GM19351 (cell line): Measurements from ENCODE around the gene GMDS.
"Not testable (repeated sequence)": the region's sequence is repeated elsewhere in the genome, so short reads cannot be mapped to it uniquely, and the experiment has no call there.

Experiments used
- ATAC-seq: cut with Tn5 transposase; IDR thresholded peaks from one replicate; pipeline ENCODE4 v1.9.1; 2021; ENCODE audit warnings: mild to moderate bottlenecking, moderate library complexity; ENCODE audit not compliant: unreplicated experiment

The GMDS gene

DNA sequence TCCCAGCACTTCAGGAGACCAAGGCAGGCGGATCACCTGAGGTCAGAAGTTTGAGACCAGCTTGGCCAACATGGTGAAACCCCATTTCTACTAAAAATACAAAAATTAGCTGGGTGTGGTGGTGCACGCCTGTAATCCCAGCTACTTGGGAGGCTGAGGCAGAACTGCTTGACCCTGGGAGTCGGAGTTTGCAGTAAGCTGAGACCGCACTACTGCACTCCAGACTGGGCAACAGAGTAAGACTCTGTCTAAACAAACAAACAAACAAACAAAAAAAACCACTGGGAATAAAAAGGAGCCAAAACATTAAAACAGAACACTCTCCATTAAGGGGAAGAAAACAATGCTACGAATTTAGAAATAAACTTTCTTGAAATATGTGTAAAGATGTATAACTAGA is 576.9 kb downstream of the GMDS start:
- not testable (repeated sequence) for ATAC-seq

DNA sequence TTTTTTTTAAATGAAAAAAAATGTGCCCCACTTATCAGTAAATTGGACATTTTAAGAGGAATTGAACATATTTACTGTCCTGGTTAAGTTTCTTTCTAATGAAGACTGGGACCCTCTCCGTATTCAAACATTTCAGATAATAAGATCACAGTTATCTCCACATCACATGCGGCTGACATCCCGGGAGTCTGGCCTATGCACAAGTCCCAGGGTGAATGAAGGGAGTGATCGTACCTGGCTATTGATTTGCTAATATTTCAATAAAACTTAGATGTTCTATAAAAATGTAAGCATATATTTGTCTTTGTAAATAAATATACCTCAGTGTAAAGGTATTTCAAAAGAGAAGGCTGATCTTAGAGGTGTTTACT is 577.6 kb downstream of the GMDS start:
- ATAC-seq: no peak

DNA sequence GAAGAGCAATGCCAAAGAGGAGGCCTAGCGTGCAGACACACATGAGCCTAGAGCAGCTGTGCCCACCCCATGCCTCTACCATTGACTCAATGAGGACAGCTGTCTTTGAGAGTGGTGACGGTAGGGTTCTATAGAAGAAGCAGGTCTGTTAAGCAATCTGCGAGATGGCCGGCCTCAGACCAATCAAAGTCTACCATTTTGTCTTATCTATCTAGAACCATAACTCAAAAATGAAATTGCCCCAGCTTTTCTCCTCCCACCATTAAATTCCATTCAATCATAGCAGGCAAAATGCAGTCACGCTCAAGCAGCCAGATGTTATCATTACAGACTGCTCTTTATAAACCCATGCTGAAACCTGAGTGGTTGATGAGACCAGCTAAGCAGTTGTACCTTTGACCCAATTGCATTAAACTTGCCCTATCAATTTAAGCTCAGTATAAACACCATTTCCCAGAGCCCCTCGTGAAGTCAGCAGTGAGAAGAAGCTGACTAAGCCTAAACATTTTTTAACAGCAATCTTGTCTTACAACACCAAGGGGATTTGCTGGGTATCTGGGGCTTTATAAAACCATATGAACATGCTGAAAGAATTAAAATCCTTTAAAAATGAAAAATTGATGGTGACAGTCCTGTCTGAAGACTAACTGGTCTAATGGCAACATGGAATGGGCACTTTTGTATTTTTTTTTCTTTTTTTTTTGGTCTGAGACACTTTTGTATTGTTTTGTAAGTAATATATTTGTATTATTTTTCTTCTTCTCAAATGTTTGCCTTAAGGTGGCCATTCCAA is 578.2 kb downstream of the GMDS start:
- ATAC-seq: no peak

DNA sequence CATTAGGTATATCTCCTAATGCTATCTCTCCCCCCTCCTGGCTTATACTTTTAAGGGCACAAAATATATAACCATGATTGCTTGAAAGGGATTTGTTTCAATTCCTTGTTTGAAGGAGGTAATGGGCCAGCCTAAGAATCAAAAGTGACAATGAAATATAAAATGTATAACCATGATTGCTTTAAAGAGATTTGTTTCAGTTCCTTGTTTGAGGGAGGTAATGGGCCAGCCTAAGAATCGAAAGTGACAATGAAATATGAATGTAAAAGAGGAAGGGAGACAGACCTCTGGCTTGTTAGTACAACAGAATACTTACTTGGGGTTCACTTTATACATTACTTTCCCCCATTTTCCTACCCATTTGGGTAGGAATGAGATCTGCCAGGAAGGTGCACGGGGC is 580.2 kb downstream of the GMDS start:
- ATAC-seq: peak; percentile 98

DNA sequence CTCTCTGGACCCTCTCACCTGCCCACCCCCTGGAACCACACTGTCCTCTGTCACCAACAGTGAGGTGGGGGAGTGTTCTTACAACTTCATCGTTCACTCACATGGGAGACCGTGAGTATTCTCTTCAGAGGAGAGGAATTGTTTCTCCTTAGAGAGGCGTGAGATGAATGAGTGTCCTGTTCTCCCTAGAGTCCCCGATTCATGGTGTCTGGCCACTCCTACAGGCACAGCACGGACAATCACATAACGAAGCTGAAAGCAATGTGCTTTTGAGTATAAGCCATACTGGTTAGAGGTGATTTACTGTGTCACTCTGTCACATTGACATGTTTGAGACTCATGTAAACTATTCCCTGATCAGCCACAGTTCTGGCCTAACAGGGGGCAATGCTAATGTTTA is 581.1 kb downstream of the GMDS start:
- ATAC-seq: no peak

DNA sequence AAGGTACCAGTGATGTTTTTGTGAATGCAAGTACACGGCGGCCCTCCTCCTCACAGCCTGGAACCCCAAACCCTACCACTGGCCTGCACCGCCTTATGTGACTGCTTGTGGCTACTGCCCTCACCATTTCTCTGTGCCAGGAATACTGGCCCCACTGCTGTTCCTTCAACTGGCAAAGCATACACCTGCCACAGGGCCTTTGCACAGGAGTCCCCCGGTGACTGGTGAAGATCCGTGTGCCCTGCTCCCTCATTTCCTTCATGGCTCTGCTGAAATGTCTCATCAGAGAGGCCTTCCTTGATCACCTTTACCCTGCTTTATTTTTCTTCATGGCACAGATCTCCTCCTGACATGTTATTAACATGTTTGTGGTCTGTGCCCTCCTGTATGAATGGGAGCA is 581.9 kb downstream of the GMDS start:
- no peak for ATAC-seq

DNA sequence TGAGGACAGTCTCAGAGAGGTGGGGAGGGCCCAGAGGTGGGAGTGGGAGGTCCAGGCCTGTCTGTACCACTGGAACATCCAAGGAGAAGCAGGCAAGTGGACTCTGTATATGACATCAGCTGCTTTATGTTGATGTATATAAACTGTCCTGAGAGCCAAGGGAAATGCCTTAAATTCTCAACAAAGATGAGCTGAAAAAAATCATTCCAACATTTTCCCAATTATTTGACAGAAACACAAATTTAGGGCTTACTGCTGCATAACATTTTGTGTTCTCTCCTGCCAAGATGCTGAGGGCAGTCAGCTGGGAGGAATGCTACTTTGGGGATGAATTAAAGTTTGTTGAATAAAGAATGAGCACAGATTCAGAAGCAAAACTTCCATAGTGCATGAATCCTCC is 582.9 kb downstream of the GMDS start:
- ATAC-seq: no peak

DNA sequence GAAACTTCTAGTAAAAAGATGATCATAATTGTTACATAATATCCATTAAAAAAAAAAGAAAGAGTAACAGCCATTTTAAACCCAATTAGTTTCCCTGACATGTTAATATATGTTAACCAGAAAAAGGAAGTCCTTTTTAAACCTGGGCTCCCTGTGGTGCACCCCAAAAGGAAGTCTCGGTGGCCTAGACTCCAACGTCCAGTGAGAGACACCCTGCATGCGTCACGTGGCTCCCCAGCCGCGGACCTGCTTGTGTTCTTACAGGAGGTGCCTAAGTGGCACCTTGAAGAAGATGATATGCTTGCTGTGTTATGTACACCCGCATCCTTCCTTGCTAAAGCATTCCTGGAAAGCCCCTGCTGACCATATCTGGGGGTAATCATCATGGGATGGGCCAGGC is 585.6 kb downstream of the GMDS start:
- no peak for ATAC-seq

DNA sequence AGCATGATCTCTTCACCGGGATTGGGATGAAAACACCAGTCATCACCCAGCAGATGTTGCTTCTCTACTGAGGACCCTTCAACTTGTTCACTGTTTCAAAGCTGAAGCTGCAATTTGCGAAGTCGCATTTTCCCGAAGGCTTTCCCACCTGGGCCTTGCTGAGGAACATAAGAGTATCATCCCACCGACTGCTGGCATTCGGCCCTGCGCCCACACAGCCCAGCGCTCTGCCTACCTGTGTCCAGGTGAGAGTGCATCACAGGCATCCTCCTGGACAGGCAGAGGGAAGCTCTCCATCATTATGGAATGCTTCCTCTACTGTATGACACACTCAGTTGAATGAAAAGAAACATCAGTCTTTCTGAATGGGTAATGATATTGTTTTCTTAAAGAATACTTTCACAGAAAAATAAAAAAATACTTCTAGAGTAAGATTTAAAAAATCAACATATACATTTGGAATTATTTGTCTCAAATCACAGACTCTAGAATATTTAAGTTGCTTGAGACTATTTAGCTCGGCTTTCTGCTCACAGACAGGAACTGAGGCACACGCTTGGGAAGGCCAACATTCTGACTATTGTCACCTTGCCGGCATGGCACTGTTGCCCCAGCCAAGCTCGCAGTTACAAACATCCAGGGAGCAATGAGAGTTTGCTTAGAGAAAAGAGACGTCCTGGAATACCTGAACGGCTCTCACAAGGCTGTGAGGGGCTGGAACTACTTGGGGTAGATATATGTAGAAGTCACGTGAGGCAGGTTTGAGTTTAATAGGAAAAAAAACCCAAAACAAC is 587.0 kb downstream of the GMDS start:
- no peak for ATAC-seq

DNA sequence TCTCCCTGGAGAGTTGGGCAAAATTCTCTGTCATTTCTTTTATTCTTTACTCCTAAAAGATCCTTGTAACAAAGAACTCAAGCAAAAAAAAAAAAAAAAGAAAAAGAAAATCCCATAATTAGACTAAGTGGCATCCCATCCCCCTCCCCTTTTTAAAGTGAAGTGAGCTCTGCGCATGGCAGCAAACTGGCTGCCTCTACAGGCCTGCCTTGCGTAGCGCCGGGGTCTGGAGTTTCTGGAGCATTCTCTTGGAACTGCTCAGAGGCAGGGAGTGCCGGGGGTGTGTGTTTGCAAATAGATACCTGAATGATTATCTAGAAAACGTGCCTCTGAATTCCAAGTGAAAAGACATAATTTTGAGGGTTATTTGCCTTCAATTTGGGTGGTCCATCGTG is 587.6 kb downstream of the GMDS start:
- no peak for ATAC-seq

DNA sequence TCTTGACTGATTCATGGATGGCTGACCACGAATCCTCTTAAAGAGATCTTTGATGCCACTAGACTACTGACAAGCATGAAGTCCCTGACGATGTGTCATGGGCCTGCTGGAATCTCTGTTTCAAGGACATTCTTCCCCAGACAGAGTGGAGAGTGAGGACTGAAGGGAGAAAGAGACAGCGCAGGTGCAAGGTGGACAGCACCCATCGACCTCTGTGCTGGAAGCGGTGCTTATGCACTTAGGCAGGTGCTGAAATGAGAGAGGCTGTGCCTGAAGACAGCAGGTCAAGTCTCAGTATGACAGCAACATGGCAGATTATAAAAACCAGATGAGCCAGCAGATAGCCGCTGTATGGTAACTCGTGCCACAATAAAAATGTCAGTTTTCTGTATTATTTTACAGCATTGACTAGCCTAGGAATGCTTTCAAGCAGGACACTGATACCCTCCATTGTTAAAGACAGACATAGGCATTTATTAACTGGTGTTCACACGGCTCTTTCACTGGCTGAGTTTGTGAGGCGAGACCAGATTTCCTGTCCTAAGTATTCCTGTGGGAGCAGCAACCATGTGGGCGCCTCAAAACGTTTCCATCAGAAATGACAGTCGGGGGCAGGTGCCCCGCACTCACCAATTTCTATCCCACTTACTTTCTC is 588.2 kb downstream of the GMDS start:
- ATAC-seq: no peak

DNA sequence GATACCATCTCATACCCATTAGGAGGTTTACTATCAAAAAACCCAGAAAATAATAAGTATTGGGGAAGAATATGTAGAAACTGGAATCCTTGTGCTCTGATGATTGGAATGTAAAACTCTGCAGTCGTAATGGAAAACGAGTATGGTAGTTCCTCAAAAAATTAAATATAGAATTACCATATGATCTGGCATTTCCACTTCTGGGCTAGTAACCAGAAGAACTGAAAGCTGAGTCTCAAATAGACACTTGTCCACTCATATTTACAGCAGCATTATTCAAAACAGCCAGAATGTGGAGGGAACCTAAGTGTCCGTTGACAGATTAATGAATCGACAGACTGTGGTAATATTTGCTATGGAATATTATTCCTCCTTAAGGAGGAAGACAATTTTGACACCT is 591.4 kb downstream of the GMDS start:
- no peak for ATAC-seq

DNA sequence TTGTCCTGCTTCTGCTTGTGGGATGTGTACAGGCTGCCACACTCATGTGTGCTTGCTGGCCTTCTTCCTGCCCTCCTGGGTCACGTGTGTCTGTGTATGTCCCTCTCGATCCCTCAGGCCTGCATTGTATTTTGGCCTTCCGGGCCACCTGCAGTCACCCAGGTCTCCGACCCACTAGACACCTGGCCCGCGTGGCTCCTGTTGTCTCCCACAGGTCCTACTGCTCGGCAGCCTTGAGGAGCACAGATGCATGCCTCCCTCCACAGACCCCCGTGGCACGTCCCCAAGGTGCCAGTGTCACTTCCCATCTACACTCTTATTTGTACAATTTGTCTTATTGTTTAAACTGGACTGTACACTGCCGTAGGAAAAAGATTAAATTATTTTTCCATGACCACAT is 592.6 kb downstream of the GMDS start:
- ATAC-seq: no peak

DNA sequence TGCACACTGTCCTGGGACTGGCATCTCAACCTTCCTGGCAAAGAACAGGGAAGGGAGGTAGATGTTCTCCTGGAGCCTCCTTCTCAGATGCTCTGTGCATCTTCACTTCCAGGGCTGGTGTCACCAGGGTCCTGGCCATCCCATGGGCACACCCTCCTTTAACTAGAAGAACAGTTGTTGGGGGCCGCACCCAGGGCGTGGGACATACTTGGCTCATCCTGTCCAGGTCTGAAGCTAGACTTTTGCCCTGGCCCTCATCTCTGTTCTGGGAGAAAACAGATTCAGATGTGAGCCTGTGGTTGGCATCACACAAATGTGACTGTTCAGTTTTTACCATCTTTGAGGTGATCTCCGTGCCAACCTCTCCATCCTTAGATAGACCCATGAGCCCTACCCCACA is 594.0 kb downstream of the GMDS start:
- no peak for ATAC-seq

DNA sequence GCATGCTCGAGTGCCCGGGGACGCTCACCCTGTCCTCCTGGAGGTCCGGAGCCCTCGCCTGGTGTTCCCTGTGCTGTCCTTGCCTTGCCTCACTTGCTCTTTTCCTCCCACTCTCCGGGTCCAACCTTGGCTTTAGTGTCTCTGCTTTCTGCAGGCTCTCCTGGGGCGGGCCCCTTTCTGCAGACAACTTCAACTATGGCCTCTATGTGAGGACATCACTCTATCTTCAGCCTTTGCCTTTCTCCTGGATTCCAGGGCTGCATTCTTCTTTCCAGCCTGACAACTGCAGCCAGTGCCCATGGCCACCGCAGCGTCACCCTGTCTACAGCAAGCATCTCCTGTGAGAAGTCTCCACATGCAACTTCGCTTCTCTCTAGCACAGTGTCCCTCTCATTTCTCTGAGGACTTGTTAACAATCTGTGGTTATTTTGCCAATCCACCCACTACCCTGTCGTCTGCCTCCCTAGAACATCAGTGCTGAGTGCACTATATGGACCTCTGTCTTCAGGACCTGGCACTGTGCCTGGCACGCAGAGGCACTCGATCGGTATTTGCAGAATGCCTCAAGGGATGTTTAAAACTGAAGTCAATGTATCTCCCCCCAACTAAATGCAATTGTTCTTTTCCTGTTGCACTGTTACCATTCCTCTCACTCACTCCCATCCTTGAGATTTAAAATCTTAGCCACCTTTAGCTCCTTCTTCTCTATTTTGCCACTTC is 599.8 kb downstream of the GMDS start:
- no peak for ATAC-seq

DNA sequence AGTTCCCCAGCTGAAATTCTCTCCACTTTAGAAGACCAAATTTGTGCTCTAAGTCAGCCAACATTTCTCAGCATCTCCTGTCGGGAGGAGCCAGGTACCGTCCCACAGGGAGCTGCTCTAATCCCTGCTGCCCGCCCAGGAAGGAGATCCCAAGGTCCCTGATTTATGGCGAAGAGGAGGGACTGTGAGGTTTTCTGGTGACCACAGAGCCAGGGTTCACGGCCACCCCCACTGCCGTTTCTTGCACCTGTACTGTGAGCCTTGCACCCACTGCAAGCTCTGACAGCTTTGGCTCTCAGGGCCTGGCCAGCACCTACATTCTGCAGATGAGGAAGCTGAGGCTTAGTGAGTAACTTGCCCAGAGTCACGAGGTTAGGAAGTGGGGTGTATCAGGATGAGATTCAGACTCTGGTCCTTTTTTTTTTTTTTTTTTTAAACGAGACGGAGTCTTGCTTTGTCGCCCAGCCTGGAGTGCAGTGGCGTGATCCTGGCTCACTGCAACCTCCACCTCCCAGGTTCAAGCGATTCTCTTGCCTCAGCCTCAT is 600.8 kb downstream of the GMDS start:
- no peak for ATAC-seq

DNA sequence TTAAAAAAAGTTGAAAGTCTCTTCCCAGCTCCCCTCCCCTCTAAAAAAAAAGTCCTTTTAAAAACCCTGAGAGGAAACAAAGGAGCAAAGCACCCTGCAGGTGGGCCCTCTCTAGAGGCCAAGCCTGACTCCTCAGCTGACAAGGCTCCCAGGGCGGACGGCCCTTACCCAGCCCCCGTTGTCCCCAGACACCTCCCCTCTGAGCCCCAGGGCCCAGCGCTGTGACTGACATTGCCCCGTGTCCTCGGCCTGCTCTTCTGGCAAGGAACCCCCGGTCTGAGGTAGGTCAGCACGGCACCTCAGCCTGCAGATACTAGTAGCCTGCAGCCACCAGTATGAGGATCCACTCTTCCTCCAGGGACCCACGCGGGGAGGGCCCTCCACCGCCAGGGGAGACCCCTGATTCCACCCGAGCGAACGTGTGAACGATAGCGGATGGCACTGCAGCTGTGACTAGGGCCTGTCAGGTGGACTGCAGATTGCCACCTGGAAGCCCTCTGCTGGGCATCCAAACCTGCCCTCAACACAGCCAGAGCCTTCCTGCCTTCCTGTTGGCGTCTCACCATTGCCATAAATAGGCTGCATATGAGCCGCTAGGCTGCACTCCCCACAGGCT is 601.5 kb downstream of the GMDS start:
- no peak for ATAC-seq

DNA sequence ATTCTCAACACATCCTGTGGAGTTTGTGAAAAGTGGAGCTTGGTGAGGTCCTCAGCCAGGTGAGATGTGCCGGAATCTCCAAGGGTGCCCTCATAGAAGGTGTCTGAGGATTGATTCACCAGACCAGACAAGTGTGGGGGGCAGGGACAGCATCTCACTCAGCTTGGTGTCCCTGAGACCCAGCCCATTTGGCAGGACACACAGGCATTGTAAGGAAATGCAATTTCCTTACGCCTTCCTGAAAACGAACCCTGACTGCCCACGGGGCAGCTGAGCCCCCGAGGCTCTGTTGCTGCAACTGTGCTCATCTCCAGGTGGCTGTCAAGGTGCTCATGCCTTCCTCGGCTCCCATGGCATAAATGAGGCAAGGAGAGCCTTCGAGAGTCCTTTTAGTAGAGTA is 602.3 kb downstream of the GMDS start:
- ATAC-seq: no peak

DNA sequence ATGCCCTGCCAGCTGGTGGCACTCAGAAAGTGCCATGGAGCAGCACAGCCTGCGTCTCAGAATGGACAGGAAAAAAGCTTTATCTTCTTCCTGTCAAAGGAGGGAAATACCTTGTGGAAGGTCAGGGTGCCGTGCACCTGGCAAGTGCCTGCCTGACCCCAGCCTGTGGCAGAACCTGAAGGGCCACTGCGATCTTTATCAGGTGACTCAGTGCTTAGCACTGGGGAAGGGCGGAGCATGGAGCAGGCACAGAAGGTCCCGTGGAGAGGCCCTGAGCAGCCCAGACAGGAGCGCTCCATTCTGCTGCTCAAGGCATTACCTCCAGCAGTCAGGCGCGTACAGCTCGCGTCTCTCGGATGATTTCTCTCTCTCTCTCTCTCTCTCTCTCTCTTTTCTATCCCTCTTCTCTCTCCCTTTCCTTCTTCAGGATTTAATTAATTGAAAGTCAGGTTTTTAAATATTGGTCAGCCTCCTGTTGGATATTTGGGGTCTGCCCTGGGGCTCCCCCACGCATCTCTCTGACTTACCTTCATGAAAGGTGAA is 604.0 kb downstream of the GMDS start:
- no peak for ATAC-seq

DNA sequence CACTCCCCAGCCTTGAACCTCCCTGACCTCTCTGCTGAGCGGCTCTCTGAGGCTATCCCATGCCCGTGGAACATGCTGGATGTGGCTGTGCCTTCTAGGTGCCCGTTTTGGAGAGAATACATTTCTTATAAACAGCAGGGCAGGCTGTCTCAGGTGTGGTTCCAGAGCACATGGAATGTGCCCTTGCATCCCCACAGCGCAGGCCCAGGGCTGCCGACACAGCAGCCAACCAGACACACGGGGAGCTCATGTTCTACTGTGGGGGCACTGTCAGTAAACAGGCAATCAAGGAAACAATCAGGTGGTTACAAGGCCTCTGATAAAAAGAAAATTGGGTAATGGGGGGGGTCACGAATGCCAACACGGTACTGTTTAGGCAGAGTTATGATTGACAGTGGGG is 604.9 kb downstream of the GMDS start:
- ATAC-seq: no peak
